Keratinocyte (primary cell): ENCODE data around the gene TNS4. TPM values are rescaled to one million over a fixed set of nuclear protein-coding genes. Genes with fewer than 3 reads are reported as not detected.

Source experiments
- DNase-seq: peaks from one replicate; pipeline ENCODE4 v3.0.0-alpha.2; 2011; ENCODE audit warnings: low read depth, missing footprints, low spot score
- FAIRE-seq: peaks from 2 replicates; lab custom pipeline; 2011; peaks lifted over from hg19 to GRCh38; lab: Jason Lieb, UNC
- H2AFZ ChIP-seq: 2 replicates; pipeline ENCODE4 v1.6.0; 2012; ENCODE audit warnings: low read length, control low read depth, inconsistent platforms; ENCODE audit not compliant: control insufficient read depth
- H3K27ac ChIP-seq: 2 replicates; pipeline ENCODE4 v1.5.1; 2011; ENCODE audit warnings: low read length; ENCODE audit not compliant: control insufficient read depth, insufficient read depth
- H3K27me3 ChIP-seq: 3 replicates; pipeline ENCODE4 v1.6.0; 2011; ENCODE audit warnings: low read length; ENCODE audit not compliant: control insufficient read depth, insufficient read depth; ENCODE audit errors: extremely low read depth
- H3K36me3 ChIP-seq, 2 experiments: 2 replicates in 1 of 2; 3 replicates in 1 of 2; pipeline ENCODE4 v1.5.1; 2011; ENCODE audit warnings: low read length in 2 of 2, mild to moderate bottlenecking in 1 of 2; ENCODE audit not compliant: control insufficient read depth in 2 of 2, insufficient read depth in 2 of 2; ENCODE audit errors: extremely low read depth in 1 of 2
- H3K4me1 ChIP-seq: 3 replicates; pipeline ENCODE4 v1.5.1; 2011; ENCODE audit warnings: low read length; ENCODE audit not compliant: control insufficient read depth, insufficient read depth; ENCODE audit errors: extremely low read depth
- H3K4me2 ChIP-seq: 3 replicates; pipeline ENCODE4 v1.6.0; 2011; ENCODE audit warnings: low read depth, low read length; ENCODE audit not compliant: control insufficient read depth, insufficient read depth; ENCODE audit errors: extremely low read depth
- H3K4me3 ChIP-seq, 3 experiments: fragments of 200-600 bp in 1 of 3; sonication (generic) in 1 of 3; 2 replicates in 2 of 3; 3 replicates in 1 of 3; pipeline ENCODE4 v1.5.1; 2011 to 2016; ENCODE audit warnings: low read length in 3 of 3, mild to moderate bottlenecking in 3 of 3, control low read depth in 2 of 3, inconsistent platforms in 1 of 3, low read depth in 1 of 3, mixed read lengths in 1 of 3, mixed run types in 1 of 3, moderate library complexity in 1 of 3; ENCODE audit not compliant: control insufficient read depth in 2 of 3, insufficient read depth in 2 of 3; ENCODE audit errors: extremely low read depth in 1 of 3
- H3K79me2 ChIP-seq: 2 replicates; pipeline ENCODE4 v1.6.0; 2012; ENCODE audit warnings: low read length; ENCODE audit not compliant: control insufficient read depth, insufficient read depth
- H3K9ac ChIP-seq: 3 replicates; pipeline ENCODE4 v1.6.0; 2011; ENCODE audit warnings: low read length; ENCODE audit not compliant: control insufficient read depth, insufficient read depth; ENCODE audit errors: extremely low read depth
- H3K9me1 ChIP-seq: 3 replicates; pipeline ENCODE4 v1.6.0; 2011; ENCODE audit warnings: low read length; ENCODE audit not compliant: control insufficient read depth, insufficient read depth; ENCODE audit errors: extremely low read depth
- H3K9me3 ChIP-seq: 2 replicates; pipeline ENCODE4 v1.5.1; 2012; ENCODE audit warnings: low read depth, low read length; ENCODE audit not compliant: control insufficient read depth
- H4K20me1 ChIP-seq: 3 replicates; pipeline ENCODE4 v1.6.0; 2011; ENCODE audit warnings: low read length; ENCODE audit not compliant: control insufficient read depth, insufficient read depth; ENCODE audit errors: extremely low read depth
- EZH2 ChIP-seq: IDR thresholded peaks from one replicate; pipeline ENCODE4 v1.6.1; 2012; ENCODE audit warnings: inconsistent platforms, mild to moderate bottlenecking, low read length, moderate library complexity
- dilution Hi-C: fragments of 300-500 bp; cut with MboI; formaldehyde crosslinking; loops from one replicate; pipeline ENCODE4 v1.7.0; 2020; ENCODE audit warnings: low sequenced_read_pairs; ENCODE audit not compliant: extremely low pct_ligation_motif_present
- polyA plus RNA-seq, 5 experiments: library from polyadenylated mRNA; depleted of rRNA in 3 of 5; stranded (reverse) in 3 of 5; stranded (forward) in 1 of 5; unstranded in 1 of 5; fragments of >200 nt; gene quantifications; 1 replicate in 1 of 5; 2 replicates in 3 of 5; 3 replicates in 1 of 5; pipeline versions ENCODE4 v1.2.1 to v1.2.3, GENCODE V29; 2011 to 2012; ENCODE audit warnings: missing spikeins in 2 of 5, low read depth in 1 of 5, low replicate concordance in 1 of 5
- TF ChIP-seq, protein P1 (sequence below), 3 experiments: IDR thresholded peaks in 1 of 3; conservative IDR thresholded peaks in 1 of 3; optimal IDR thresholded peaks in 1 of 3; 2 replicates in 2 of 3; 3 replicates in 1 of 3; pipeline versions ENCODE3 to v1.5.1; 2011; ENCODE audit warnings: low read length in 3 of 3, mild to moderate bottlenecking in 3 of 3, moderate library complexity in 2 of 3, control low read depth in 1 of 3, inconsistent platforms in 1 of 3; ENCODE audit not compliant: insufficient read depth in 2 of 3; ENCODE audit errors: extremely low read depth in 1 of 3

Gene TNS4
- polyA plus RNA-seq, 1 donor (not counting 4 experiments of a cell fraction or from before 2014, with no cell fraction given) = 160 TPM

DNA sequence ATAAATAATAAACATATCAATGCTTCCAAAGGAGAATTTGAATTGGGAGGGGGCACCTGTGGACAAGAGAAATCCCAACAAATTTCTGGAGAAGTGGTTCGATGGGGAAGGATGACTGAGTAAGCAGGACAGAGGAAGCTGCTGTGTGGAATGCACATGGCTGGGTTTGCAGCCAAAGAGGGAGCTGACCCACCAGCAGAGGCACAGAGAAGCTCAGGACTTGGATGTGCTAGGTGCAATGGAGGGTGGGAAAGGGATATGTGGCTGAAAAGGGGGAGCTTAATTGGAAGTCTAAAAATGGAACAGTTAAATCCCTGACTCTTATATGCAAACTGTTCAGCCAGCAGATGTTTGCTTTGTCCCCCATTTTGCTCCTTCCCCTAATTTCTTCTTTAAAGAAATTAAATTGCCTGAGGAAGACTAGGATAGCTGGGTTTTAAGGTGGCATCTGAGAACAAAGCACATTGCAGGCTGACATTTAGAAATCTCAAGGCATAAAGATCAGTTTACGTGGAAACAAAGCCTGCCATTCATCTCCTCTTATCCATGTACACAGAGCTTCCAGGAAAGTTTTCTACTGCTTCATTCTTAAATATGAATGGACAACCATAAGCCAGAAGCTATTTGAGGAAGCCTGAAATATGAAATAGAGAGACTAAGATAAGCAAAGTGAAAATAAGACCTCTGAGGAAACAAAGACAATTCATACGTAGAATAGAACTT is 23.0 kb upstream of the TNS4 start:
- Histone ChIP-seq H3K36me3 (peaks cover 9 to 30% of the 10 kb centered on the region in 2 experiments), H2AFZ (no peak overlapping the region), H3K4me3 (no peak overlapping the region), H3K4me1 (peaks cover 55% of the 10 kb centered on the region), H3K27ac (no peak overlapping the region), H3K27me3 (no peaks in the 10 kb centered on the region), H3K9me3 (no peaks in the 10 kb centered on the region), H4K20me1 (no peaks in the 10 kb centered on the region), H3K9me1 (no peaks in the 10 kb centered on the region), H3K79me2 (peaks cover 18% of the 10 kb centered on the region), H3K9ac (no peak overlapping the region), H3K4me2 (no peak overlapping the region)
- FAIRE-seq (no peak), DNase-seq (no peak)
- dilution Hi-C loops = no loop called here
- TF ChIP-seq EZH2 = no peak
- TF ChIP-seq, protein P1, sequence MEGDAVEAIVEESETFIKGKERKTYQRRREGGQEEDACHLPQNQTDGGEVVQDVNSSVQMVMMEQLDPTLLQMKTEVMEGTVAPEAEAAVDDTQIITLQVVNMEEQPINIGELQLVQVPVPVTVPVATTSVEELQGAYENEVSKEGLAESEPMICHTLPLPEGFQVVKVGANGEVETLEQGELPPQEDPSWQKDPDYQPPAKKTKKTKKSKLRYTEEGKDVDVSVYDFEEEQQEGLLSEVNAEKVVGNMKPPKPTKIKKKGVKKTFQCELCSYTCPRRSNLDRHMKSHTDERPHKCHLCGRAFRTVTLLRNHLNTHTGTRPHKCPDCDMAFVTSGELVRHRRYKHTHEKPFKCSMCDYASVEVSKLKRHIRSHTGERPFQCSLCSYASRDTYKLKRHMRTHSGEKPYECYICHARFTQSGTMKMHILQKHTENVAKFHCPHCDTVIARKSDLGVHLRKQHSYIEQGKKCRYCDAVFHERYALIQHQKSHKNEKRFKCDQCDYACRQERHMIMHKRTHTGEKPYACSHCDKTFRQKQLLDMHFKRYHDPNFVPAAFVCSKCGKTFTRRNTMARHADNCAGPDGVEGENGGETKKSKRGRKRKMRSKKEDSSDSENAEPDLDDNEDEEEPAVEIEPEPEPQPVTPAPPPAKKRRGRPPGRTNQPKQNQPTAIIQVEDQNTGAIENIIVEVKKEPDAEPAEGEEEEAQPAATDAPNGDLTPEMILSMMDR (optimal IDR thresholded peaks at IDR 0.05 in 1 of 3, IDR thresholded peaks at IDR 0.05 in 1 of 3, conservative IDR thresholded peaks at IDR 0.05 in 1 of 3; ENCODE audit: extremely low read depth in 1 of 3, insufficient read depth in 2 of 3, low read length in 3 of 3) = no peak

DNA sequence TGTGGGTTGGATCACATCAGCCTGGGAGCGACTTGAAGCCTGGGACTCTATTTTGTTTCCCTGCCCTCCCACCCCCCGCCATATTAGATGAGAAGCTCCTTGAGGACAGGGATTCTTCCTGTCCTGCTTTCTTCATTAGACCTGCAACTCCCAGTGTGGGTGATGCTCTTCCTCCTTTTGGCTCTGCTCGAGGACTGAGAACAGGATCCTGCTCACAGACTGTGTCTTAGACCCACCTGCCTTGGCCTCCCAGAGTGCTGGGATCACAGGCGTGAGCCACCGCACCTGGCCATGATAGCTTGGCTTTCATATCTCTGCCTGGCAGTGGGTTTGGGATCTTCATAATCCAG is 21.5 kb upstream of the TNS4 start:
- Histone ChIP-seq H2AFZ (no peak overlapping the region), H3K4me2 (peak overlapping the region; percentile 40), H3K4me3 (no peak overlapping the region), H3K79me2 (peaks cover 27% of the 10 kb centered on the region), H3K9ac (peak overlapping the region; percentile 83), H4K20me1 (no peaks in the 10 kb centered on the region), H3K27me3 (no peaks in the 10 kb centered on the region), H3K36me3 (peaks cover 9 to 31% of the 10 kb centered on the region in 2 experiments), H3K4me1 (peaks cover 62% of the 10 kb centered on the region), H3K27ac (peak overlapping the region; percentile 99), H3K9me1 (no peaks in the 10 kb centered on the region), H3K9me3 (no peaks in the 10 kb centered on the region)
- dilution Hi-C loops = no loop called here
- no peak for TF ChIP-seq EZH2
- TF ChIP-seq, protein P1 (optimal IDR thresholded peaks at IDR 0.05 in 1 of 3, IDR thresholded peaks at IDR 0.05 in 1 of 3, conservative IDR thresholded peaks at IDR 0.05 in 1 of 3; ENCODE audit: extremely low read depth in 1 of 3, insufficient read depth in 2 of 3, low read length in 3 of 3) = no peak
- DNase-seq = no peak
- no peak for FAIRE-seq
